NCI-H187 (cell line): ENCODE measurements around the gene MACROD1.

ENCODE experiments used
- DNase-seq, 2 experiments: peaks; one replicate each; lab custom pipeline; 2025; lab: John Stamatoyannopoulos, UW

MACROD1 gene

GRCh38 chr11:64131683-64132190 is 34.2 kb downstream of the MACROD1 start:
- peak; percentile 23 to 68 for DNase-seq

DNA sequence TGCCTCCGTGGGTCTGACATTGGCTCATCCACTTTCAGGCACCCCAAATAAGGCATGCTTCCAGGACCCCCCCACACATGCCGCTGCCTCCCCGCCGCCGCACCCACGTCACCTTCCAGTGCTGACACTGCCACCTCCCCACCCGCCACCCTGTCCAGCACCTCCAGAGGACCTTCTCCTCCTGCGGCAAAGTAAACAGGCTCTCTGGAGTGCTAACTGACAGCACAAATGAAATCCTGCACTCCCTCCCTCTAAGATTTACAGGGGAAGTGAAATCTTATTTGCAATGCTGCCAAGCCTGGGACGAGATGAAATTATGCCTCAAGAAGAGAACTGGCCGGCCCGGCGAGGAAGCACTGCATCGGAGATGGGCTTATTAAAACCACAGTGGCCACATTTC is 35.3 kb downstream of the MACROD1 start:
- no peak for DNase-seq

GRCh38 chr11:64129403-64129802 is 36.5 kb downstream of the MACROD1 start:
- no peak for DNase-seq

DNA sequence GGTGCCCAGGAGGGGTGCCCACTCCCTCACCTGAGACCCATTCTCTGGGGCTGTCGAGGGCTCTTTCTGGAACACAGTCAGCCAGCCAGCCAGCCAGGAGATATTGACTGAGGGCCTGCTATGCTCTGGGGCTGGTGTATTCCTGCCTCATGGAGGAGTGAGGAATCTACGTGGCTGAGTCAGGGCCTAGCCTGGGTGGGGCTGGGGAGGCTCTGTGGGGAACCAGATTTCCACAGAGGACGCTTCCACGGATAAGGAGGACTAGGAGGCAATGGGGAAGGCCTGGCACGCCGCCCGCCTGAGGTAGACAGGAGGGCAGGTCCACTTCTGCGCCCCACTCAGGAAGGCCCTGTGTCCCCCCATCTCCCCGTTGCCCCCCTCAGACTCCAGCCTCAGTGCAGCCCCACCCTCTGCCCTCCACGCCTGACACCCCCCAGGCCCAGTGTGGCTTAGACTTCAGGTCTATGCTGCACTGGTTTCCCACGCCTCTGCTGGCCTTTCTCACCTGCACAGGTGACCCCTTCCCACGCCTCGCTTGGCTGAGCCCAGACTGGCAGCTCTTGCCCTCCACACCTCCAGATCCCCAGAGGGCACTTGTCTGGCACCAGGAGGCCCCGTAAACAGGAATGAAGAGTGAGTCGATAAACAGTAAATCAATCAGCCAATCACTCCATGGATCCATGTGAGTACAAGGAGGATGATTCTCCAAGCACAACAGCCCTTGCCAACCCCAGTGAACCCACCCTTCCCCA is 37.5 kb downstream of the MACROD1 start:
- no peak for DNase-seq

DNA sequence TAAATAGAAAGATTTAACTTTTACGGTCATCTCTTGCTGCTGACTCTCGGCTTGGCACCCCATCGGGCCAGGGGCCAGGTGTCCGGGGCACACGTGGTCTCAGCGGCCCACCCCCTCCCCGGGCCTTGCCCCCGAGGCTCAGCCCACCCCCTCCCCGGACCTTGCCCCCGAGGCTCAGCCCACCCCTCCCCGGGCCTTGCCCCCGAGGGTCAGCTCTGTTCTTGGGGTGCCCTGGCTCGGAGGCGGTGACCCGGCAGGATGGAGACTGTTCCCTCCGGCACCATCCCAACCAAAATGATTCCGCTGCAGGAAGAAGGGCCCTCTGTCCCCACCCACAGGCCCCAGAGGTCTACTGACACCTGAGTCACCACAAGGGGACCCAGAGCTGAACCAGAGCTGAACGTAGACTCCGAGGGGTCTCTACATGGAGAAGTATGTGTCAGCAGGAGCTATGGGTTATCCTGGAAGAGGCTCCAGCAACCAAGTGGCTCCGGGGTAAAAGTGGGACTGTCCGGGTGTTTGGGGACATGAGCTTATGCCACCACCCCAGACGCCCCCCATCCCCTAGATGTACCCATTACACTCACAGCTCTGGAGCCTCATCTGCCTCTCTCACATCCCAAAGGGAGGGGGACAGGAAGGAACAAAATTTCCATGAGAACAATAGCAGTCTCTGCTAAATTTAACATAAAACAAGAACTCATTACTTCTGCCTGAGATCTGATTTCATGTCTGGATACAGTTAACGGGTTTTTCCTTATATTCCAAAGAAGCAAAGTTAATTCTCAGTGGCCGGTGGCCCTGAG is 38.4 kb downstream of the MACROD1 start:
- DNase-seq, result no peak

GRCh38 chr11:64126796-64127195 is 39.1 kb downstream of the MACROD1 start:
- no peak for DNase-seq

DNA sequence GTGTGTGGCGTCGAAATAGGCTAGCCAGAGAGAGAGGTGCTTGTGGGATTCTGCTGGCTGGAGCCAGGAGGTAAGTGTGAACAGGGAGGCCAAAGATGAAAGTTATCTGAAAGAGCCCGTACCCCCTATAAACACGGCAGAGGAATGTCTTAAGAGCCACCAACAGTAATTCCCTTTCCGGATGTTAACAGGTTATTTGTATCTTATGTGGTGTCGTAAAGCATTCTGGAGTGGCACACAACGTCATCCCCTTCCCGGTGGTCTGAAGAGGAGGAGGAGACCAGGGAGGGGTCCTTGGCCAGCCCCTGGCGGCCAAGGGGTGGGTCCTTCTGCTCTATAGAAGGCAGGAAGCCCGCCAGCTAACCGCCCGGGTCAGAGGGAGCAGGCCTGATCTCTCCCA is 39.5 kb downstream of the MACROD1 start:
- DNase-seq, result no peak

- DNase-seq, result no peak
Observed at GRCh38 chr11:64125676-64126075, 40.2 kb downstream of the MACROD1 start.

GRCh38 chr11:64124147-64124546 is 41.8 kb downstream of the MACROD1 start:
- no peak for DNase-seq

DNA sequence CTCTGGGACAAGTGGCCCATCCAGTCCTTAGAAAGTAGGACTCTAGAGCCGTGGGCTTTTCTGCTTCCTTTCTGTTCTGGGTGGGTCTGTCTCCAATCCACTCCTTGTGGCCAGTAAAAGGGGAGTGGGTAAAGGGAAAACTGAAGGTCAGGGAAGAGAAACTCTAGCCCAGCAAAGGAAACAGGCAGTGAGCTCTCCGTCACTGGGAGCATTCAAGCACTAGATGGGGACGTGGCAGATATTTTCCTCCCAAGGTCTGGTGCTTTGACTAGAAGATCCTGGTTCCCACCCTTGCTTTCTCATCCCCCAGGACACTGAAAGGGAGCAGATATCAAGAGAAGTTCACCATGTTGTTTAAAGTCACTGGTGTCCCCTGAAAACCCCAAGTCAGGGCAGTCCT is 42.2 kb downstream of the MACROD1 start:
- DNase-seq, result no peak

DNA sequence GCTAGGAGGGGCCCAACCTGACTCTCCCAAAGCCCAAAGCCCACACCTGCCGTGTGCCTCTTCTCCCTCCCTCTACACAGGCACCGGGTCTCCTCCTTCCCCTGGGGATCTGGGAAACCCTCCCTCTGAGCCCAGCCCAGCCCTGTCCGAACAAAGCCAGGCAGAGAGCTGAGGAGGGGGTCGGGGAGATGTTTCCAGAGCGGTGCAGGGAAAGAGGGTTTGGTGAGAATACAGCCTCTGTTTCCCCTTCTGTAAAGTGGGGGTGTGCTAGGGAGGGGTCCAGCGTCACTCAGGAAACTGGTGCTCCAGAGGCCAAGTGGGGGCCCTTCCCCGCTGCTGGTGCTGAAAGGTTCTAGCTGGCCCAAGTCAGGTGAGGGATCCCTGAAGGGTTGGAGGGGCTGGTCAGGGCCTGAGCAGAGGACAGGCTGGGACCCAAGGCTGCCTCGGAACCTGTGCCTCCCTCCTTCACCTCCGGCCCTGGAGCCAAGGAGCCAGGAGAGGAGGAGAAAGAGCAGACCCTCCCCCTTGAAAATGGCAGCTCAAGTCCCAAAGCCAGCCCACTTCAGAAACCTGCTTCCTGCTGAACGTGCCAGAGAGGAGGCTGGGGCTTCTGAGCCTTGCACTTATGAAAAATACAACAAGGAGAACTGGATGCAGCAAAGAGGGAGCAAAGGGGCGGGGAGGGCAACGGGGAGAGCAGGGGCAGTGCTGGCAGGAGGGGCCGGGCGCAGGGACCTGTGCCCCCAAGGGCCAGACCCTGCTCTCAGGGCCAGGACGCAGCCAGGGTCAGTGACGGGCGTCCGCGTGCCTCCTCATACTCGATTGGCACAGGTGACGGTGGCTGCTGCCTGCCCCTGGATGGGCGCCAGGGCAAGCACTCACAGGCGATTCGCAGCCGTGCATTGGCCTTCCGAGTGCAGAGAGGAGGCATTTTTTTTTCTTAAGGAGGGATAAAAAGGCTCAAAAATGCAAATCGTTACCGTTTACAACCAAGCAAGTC is 43.2 kb downstream of the MACROD1 start:
- DNase-seq, result peak in 1 of 2 experiments; percentile 19

GRCh38 chr11:64121663-64122410 is 44.1 kb downstream of the MACROD1 start:
- peak in 1 of 2 experiments; percentile 8 for DNase-seq

DNA sequence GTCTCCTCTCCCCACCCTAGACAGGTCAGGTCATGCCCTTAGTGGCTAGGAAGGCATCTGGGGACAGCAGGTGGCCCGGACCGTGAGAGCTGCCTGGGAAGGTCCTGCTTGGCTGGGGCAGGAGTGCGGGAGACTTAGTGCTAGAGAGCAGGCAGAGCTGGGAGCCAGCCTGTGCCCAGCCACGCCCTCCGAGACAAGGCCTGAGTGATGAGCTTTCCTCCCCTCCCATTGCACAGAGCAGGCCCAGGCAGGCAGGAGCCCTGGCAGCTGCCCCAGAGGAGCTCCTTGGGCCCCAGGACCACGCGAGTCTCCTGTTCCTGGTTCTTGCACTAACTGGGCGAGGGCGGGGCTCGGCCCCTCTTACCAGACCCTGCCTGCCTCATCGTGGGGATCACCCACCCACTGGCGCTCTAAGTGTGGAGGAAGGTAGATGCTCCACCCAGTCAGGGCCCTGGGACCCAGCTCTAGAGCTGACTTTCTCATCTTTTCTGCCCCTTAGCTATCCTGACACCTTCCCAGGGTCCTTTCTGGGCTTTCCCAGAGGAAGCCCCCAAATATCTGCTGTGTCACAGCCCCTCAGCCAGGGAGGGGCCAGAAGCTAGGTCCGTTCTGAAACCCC is 44.9 kb downstream of the MACROD1 start:
- peak; percentile 44 to 75 for DNase-seq

DNA sequence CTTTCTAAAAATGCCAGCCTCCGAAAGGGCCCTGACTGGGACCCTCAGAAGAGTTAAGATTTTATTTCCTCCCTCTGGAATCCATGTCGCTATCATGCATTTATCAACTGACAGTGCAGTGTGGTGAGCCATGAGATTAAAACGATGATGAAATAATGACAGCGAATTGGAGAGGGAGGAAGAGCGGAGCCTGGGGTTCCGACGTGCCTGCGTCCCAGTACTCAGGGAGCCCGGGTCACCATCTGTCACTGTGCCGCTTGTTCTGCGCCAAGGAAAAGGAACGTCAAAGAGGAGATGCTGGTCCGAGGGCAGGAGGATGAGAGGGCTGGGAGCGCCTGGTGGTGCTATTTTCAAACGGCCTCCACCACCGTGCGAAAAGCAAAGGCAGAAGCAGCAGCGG is 46.2 kb downstream of the MACROD1 start:
- DNase-seq, result no peak

DNA sequence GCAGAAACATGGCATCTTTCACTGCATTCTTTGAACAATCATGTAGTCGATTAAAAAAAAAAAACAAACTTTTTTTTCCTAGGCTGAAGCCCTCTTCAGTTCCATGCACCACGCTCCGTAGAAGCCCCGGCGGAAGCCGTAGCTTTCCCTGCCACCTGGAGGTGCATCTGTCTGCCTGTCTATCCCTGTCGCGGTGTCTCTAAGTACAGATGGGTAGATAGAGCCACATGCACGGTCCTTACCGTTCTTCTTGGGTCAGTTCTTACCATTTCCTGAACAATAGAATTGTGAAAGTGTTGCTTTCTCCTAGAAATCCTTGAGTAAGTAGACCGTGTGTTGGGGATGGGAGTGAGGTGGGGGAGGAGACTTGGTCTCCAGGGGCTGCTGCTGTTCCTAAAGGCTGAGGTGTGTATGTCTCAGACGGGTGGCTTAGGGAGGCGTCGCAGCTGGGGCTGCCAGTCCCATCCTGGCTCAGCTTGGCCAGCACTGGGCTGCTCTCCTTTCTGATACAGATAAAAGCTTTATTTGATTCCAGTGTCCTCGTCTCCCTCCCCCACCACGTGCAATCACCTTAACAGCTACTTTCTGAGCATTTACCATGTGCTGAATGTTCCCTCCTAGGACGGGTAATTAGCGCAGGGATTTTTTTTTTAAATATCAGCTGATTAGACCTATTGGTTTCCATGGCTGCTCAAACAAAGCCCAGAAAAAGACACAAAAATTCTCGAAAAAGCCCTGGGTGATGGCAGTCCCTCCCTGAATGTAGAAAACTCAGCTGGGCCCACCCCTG is 46.8 kb downstream of the MACROD1 start:
- DNase-seq, result no peak

DNA sequence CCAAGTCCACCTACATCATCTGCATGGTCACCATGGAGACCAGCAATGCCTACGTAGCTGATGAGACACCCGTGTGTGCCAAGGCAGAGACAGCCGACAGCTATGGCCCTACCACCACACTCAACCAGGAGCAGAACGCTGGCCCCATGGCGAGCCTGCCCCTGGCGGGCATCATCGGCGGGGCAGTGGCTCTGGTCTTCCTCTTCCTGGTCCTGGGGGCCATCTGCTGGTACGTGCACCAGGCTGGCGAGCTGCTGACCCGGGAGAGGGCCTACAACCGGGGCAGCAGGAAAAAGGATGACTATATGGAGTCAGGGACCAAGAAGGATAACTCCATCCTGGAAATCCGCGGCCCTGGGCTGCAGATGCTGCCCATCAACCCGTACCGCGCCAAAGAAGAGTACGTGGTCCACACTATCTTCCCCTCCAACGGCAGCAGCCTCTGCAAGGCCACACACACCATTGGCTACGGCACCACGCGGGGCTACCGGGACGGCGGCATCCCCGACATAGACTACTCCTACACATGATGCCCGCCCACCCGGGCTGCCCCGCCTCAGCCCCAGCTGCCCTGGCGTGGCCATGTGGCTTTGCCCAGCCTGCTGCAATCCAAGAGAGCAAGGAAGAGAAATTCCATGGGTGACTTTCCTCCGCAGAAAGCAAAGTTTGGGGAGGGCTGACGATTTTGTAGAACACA is 48.0 kb downstream of the MACROD1 start:
- DNase-seq, result no peak

GRCh38 chr11:64115531-64116522 is 50.1 kb downstream of the MACROD1 start:
- DNase-seq, result no peak

DNA sequence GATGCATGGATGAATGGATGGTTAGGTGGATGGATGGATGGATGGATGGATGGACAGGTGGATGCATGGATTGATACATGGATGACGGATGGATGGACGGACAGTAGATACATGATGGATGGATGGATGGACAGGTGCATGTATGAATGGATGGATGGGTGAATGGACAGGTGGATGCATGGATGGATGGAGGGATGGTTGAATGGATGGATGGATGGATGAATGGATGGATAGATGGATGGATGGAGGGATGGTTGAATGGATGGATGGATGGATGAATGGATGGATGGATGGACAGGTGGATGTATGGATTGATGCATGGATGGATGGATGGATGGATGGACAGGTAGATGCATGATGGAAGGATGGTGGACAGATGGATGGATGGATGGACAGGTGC is 51.7 kb downstream of the MACROD1 start:
- no peak for DNase-seq
